SK-N-SH treated with all-trans-retinoic acid at 6 μM for 48 hours (cell line): ENCODE measurements around the gene SARNP.

ENCODE experiments used
- SNAI2 ChIP-seq: fragments of 250-450 bp; sonication (Bioruptor Pico); IDR thresholded peaks from 2 replicates; pipeline ENCODE4 v1.5.0; 2020; ENCODE audit warnings: mild to moderate bottlenecking, moderate library complexity
- TOX ChIP-seq: fragments of 250-450 bp; sonication (Bioruptor Pico); IDR thresholded peaks from 2 replicates; pipeline ENCODE4 v1.8.0; 2021; ENCODE audit warnings: mild to moderate bottlenecking, moderate library complexity, borderline replicate concordance
- ZFP30 ChIP-seq: fragments of 450-650 bp; formaldehyde crosslinking; IDR thresholded peaks from 2 replicates; pipeline ENCODE4 v1.5.0; 2022; ENCODE audit warnings: mild to moderate bottlenecking, moderate library complexity
- ZNF565 ChIP-seq: fragments of 450-650 bp; formaldehyde crosslinking; conservative IDR thresholded peaks from 2 replicates; pipeline ENCODE4 v1.5.0; 2020; ENCODE audit warnings: low read depth, mild to moderate bottlenecking, moderate library complexity
- TF ChIP-seq, protein P1 (sequence below): fragments of 250-450 bp; sonication (Bioruptor Pico); IDR thresholded peaks from 2 replicates; pipeline ENCODE4 v1.5.1; 2021; ENCODE audit warnings: mild to moderate bottlenecking, moderate library complexity

DNA sequence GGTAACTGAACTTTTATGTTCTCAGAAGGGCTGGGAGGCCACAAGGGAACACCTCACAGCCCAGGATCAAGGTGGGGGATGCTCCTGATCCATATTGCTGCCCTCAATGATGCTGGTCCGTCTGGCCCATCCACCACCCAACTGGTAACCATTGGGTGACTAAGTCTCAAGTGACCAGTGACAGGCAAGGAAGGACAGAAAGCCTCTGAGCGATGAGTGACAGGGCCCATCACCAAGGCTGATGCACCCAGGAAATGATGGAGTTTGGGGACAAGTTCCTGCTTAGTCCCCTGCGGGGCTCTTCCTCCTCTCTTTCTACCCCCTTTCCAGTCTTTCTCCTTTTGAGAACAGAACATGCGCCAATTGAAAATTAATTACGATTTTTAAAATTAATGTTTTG lies 27.8 kb upstream of the SARNP start:
- TF ChIP-seq SNAI2 (no peak), ZNF565 (no peak), TOX (CRISPR knock-in tag) (no peak), ZFP30 (CRISPR knock-in tag) (no peak)
- TF ChIP-seq, protein P1, sequence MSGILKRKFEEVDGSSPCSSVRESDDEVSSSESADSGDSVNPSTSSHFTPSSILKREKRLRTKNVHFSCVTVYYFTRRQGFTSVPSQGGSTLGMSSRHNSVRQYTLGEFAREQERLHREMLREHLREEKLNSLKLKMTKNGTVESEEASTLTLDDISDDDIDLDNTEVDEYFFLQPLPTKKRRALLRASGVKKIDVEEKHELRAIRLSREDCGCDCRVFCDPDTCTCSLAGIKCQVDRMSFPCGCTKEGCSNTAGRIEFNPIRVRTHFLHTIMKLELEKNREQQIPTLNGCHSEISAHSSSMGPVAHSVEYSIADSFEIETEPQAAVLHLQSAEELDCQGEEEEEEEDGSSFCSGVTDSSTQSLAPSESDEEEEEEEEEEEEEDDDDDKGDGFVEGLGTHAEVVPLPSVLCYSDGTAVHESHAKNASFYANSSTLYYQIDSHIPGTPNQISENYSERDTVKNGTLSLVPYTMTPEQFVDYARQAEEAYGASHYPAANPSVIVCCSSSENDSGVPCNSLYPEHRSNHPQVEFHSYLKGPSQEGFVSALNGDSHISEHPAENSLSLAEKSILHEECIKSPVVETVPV (CRISPR knock-in tag), result no peak
